T follicular helper cell (primary cell): ENCODE measurements around the gene UNC45A.

ENCODE experiments used
- DNase-seq: peaks from one replicate; pipeline ENCODE4 v3.0.0-alpha.2; 2020; ENCODE audit warnings: low read depth

The UNC45A gene

DNA sequence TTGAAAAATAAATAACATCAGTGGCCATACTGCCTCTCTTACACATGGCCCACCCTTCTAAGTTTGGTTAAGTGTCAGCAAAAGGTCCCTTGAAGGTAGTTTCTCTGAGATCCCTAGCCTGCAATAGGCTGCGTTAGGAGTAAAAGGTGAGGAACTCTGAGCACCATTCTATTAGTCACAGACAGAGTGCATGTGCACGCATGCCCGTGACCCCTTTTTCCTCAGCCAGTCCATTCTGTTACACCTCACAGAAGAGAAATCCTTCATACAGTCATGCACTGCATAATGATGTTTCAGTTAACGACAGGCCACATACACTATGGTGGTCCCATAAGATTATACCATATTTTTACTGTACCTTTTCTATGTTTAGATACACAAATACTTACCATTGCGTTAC lies 32.1 kb downstream of the UNC45A start:
- DNase-seq: no peak

DNA sequence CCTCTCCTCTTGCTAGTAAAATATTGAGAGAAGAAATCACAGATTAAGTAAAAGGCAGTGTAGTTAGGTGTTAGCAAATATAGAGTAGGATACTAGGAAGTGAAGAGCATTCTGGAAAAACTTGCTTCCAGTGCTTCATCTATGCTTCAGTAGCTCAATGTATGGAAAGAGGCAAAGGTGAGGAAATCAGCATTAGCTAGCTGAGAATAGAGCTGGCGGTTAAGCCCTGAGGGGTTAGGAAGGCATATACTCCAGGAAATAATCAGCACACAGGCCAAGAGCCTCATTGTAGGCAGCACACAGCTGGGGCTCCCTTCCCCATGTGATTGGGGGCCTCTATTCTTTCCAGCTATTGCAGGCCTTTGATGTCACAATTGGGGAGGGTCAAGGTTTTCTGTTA lies 33.3 kb downstream of the UNC45A start:
- no peak for DNase-seq

DNA sequence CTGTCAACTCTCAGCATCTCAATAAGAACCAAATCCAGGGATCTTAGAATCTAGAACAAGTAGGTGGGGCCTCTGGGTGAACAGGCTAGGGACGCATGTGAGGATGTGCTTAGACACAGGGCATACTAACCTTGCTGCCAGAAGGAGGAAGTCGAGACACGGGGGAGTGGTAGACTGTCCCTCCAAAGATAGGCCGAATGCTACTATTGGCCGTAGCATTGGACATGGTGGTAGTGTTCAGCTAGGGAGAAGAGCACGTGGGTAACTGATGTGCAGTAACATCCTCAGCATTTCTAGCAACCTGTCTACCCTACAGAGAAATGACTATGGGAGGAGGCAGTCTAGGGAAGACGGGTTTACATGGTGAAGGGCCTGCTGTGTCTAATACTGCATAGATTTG lies 35.2 kb downstream of the UNC45A start:
- no peak for DNase-seq

DNA sequence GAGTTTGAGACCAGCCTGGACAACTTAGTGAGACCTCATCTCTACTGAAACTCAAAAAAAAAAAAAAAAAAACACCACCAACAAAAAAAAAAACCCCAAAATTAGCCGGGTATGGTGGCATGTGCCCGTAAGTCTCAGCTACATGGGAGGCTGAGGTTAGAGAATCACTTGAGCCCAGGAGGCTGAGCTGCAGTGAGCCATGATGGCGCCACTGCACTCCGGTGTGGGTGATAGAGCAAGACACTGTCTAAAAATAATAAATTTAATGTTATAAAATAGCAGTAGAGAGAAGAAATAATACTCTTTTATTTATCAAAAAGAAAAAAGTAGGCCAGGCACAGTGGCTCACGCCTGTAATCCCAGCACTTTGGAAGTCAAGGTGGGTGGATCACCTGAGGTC lies 37.0 kb downstream of the UNC45A start:
- DNase-seq: no peak

DNA sequence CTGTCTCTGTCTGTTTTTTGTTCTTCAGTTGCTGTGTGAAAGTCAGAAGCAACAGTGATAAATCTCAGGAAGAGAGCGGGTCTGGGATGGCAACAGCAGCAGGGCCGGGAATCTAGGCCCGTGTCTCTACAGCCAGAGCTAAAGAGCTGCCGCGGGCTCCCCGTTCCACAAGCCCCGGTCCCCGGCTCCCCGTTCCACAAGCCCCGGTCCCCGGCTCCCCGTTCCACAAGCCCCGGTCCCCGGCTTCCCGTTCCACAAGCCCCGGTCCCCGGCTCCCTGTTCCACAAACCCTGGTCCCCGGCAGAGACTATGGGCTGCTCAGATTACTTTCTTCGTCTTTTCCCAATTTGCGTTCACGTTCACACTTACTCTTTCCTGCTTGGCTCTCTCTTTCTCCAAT lies 39.1 kb downstream of the UNC45A start:
- no peak for DNase-seq

DNA sequence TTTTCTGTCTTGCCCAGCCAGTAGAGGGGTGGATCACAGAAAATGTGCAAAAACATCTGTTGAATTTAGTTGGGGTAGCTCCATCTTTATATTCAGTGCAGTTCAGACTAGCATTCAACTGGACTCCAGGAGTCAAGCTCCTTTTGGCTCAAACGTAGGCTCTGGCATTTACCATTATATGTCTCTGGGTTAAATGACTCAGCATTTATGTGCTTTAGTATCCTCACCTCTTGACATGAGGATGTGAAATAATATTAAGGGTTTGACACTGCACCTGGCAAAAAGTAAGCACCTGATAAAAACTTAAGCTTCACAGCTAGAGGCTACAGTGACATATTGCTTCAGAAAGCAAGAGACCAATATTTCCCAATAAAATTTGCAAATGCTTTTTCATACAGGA lies 44.5 kb downstream of the UNC45A start:
- DNase-seq: no peak

DNA sequence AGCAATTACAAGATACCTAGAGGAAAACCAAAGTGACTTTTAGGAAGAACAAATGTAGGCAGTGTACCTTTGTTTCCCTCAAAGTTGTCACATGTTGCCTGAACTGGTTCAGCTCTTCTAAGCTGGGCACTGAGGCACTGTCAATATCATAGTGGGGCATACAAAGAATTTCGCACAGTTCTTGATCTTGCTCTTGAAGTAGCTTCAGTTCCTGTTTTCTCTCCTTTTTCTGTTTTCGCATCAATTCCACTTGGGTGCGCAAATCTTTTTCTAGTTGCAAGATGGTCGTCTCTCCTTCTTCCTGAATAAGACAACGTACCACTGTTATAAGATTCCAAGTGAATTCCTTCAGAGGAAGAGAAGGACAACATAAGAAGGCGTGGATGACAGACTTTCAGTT lies 46.6 kb downstream of the UNC45A start:
- no peak for DNase-seq

DNA sequence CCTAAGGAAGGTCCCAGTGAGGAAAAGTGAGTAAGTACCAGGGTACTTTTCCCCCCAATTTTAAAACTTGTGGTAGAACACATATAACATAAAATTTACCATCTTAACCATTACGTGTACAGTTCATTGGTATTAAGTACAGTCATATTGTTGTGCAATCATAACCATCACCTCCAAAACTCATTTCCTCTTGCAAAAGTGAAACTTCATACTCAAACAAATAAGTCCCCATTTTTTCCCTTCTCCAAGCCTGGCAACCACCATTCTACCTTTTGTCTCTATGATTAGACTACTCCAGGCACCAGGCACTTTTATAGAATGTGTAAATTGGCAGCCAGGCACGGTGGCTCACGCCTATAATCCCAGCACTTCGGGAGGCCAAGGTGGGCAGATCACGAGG lies 47.0 kb downstream of the UNC45A start:
- DNase-seq: no peak

DNA sequence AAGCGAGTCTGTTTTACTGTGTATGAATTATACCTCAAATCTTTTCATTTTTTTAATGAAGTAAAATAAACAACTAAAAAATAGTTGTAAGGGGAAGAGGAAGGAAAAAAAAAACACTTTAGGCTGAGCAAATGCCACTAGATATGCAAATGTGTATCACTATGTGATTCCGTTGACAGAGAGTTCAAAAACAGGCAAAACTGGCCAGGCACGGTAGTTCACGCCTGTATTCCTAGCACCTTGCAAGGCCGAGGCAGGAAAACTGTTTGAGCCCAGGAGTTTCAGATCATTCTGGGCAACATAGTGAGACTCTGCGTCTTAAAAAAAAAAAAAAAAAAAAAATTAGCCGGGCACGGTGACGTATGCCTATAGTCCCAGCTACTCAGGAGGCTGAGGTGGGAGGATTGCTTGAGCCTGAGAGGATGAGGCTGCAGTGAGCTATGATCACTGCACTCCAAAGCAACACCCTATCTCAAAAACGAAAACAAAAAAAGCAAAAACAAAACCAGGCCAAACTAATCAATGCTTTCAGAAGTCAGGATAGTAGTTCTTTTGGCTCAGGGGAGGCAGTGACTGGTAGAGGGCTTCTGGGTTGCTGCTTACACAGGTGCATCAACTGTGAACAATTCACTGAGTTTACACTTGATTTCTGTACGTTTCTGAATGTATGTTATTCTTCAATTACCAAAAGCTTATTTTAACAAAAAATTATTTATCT lies 51.9 kb downstream of the UNC45A start:
- DNase-seq: no peak

DNA sequence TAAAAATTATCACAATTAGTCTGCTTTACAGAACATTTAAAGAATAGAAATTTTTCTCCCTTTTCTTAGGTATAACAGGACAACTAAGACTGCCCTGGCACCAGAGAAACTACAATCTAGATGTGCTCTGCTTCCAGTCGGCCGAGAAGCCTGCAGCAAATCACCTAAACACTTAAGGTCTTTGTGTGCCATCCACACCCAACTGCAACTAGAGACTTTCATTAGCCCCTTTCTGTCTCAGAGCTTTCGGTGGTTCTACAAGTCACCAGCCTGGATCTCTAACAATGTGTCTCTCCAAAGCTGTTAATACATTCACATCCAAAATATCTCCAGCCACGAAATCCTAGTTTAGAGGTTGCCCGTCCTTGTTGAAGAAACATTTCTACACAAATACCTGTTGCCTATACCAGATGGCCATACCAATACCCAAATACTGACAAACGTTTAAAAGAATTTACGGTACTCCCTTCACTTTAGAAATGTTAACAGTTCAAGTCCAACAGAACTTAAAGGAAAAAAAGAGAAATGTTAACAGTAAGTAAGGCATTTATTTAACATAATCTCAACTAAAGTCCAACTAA lies 52.6 kb downstream of the UNC45A start:
- no peak for DNase-seq

DNA sequence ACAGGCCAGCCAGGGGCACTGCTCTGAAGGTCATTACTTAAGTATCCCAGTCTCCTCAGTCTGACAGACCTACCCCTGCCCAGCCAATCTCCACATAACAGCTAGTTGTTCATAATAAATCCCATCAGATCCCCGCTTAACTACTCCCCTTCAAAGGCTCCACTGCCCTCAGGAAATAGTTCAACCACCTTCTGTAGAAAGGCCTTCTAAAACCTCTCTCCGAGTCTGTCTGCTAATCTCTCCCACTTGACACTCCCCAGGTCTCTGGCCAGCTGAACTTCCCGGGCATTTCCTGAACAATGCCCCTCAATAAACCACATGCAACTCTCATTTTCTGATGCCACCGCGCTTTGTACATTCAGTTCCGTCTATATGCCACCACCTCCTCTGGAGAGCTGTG lies 53.2 kb downstream of the UNC45A start:
- no peak for DNase-seq

DNA sequence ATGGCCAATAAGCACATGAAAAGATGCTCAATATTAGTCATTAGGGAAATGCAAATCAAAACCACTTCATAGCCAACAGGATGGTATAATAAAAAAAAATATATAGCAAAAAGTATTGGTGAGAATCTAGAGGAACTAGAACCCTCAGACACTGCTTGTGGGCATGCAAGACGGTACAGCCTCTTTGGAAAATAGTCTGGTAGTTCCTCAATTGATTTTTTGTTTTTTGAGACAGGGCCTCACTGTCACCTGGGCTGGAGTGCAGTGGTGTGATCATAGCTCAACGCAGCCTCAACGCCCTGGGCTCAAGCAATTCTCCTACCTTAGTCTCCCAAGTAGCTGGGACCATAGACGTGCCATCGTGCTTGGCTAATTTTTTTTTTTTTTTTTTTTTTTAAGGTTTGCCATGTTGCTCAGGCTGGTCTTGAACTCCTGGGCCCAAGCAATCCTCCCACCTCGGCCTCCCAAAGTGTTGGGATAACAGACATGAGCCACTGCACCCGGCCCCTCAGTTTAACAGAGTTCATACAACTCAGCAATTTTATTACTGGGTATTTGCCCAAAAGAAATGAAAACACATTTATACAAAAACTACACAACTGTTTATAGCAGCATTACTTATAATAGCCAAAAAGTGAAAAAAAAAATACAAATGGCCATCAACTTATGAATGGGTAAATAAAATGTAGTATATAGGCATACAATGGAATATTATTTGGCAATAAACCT lies 54.1 kb downstream of the UNC45A start:
- DNase-seq: no peak

DNA sequence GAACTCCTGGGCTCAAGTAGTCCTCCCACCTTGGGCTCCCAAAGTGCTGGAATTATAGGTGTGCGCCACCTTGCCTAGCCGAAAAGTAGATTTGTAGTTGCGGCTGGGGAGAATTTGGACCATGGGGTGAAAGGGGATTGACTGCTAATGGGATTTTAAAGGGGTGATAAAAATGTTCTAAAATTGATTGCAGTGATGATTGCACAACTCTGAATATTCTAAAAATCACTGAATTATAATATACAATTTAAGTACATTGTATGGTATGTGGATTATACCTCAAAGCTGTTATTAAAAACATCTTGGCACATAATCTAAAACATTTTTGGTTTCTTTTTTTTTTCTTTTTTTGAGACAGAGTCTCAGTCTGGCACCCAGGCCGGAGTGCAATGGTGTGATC lies 55.4 kb downstream of the UNC45A start:
- DNase-seq: no peak

DNA sequence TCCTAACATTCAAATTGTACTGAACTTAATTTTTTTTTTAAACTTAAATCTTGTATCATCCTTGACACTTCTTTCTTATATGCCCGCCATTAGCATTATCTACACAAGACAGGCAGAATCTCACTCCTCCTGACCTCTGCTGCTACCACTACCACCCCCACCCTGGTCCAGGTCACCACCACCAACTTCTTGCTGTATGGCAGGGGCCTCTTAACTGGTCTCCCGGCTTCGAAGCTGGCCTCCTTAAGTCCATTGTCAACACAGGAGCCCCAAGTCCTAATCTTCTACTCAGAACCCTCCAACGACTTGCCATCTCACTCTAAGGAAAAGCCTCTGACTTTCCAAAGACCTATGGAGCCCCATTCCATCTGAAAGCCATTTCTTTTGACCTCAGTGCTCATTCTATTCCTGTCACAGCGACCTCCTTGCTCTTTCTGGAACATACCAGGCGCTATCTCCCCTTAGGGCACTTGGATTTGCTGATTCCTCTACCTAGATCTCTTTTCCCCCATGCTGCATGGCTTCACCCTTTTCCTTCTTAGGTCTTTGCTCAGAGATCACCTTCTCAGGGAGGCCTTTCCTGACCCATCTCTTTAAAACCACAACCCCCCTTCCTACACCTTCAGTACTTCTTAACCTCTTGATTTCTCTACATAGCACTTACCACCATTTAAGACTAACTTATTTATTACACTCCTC lies 56.7 kb downstream of the UNC45A start:
- DNase-seq: no peak

DNA sequence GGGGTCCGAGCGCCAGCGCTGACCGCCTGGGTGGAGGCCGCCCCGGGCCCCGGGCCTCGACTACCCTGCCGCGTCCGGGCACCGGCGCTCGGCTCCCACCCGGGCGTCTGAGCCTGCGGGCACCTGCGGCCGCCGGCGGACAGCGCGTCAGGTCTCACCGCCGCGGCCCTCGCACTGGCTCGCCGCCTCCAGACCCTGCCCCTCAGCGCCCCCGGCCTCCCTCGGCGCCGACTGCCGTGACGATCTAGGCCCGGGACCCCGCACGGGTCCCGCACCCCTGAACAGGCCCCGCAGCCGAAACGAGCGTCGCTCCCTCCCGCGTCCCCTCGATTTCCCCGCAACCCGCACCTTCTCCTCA lies 59.0 kb downstream of the UNC45A start:
- DNase-seq: no peak

DNA sequence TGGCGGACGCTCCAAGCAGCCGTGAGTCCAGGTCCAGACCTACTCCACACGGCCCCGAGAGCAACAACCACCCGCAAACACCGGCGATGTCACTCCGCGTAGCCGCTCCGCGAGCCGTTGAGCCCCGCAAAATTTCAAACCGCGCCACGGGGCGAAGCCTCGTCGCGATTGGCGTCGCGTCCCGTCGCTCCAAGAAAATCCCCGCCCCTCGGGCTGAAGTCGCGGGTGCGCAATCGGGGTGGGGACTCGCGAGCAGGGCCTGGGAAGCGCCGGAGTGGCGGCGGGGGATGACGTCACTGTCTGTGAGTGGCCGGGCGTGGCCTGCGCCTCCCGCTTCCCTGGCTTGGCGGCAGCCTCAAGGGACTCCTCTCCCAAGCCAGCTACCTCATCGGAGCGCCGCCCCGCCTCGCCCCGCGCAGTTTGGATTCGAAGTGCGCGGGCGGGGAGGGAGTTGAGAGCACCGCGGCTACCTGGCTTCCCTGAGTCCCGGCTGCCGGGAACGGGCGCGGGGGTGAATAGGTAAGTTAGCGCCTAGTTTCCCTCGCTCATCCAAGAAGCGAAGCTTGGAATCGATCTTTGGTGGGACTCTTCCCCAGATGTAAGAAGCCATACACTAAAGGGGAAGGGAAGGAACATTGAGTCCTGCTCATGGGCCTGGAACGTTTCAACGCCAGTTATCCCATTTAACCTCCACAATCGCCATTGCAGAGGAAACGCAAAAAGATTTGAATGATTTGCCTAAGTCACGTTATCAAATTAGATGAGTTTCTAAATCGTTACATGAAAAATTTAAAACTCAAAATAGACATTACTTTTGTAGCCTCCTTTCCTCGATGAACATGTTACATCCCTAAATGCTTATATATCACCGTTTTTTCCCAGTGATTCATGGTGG lies 59.6 kb downstream of the UNC45A start, which contains the start of gene PRC1:
Gene PRC1, minus strand, starts transcription at position 119 of the 895 bp plus-strand sequence. Its CDS starts 118 bp downstream, at position 1.
- DNase-seq: peak; percentile 97

DNA sequence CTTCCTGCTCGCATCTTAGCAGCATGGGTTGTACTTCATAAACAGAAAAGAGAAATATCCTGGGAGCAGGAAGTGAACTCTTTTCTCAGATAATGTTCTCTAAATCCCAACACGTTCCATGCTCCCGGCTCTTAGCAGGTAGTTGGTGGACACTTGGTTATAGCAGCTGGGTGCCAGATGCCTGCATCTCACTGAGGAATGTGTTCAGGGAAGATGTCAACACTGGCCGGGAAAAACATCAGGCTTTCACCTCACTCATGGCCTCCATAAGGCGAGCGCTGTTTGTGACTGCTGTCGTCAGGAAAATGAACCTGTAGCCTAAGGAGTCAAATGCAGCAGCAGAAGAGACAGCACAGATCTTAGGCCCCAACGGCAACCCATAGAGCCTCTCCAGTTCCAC lies 63.7 kb downstream of the UNC45A start:
- DNase-seq: no peak

DNA sequence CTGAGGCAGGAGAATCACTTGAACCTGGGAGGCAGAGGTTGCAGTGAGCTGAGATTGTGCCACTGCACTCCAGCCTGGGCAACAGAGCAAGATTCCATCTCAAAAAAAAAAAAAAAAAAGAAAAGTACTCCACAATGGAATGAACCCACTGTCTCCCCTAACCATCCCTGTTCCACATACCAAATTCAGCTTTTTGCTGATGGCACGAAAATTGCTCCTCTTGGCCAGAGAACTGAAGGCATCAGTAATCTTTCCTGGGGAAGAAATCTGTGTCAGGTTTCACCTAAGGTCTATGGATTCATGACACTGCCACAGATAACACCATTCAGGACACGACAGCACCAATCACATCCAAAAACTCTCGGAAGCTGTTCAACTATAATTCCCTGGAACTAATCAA lies 66.1 kb downstream of the UNC45A start:
- no peak for DNase-seq
